Measurements from ENCODE around the gene ITGB2.

DNA sequence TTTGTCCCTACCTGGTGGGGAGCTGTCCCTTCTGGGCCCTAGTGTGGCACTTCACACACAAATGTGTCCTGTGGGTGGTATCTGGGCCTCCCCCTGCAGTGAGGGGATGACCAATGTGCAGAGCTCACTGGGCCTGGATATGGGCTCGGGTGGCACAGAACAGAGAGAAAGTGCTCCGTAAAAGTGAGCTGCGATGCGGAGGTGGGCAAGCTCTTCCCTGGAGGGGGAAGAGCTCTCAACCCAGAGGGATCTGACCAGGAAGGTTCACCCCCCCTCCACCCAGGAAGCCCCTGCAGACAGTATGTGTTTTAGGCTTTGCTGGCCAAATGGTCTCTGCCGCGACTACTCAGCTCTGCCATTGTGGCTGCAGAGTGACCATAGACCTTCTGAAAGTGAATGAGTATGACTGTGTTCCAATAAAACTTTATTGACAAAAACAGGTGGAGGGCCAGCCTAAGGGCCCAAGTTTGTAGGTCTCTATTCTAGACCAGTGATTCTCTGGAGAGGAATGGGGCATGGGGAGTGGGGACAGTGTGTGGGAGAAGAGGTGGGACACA, 8.6 kb upstream of the ITGB2 start:
- TF ChIP-seq, protein P1, sequence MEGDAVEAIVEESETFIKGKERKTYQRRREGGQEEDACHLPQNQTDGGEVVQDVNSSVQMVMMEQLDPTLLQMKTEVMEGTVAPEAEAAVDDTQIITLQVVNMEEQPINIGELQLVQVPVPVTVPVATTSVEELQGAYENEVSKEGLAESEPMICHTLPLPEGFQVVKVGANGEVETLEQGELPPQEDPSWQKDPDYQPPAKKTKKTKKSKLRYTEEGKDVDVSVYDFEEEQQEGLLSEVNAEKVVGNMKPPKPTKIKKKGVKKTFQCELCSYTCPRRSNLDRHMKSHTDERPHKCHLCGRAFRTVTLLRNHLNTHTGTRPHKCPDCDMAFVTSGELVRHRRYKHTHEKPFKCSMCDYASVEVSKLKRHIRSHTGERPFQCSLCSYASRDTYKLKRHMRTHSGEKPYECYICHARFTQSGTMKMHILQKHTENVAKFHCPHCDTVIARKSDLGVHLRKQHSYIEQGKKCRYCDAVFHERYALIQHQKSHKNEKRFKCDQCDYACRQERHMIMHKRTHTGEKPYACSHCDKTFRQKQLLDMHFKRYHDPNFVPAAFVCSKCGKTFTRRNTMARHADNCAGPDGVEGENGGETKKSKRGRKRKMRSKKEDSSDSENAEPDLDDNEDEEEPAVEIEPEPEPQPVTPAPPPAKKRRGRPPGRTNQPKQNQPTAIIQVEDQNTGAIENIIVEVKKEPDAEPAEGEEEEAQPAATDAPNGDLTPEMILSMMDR (IDR thresholded peaks at IDR 0.05) = no peak
- TF ChIP-seq POLR2A (IDR thresholded peaks at IDR 0.05) = no peak

Data from tibial nerve (tissue), 3 donors.